GM19023 (cell line): ENCODE data around the gene KRTAP10-11.
"Not testable (repeated sequence)": the region's sequence is repeated elsewhere in the genome, so short reads cannot be mapped to it uniquely, and the experiment has no call there.

ENCODE experiments used
- ATAC-seq: cut with Tn5 transposase; IDR thresholded peaks from one replicate; pipeline ENCODE4 v1.9.1; 2021; ENCODE audit warnings: mild to moderate bottlenecking, moderate library complexity; ENCODE audit not compliant: unreplicated experiment

Gene KRTAP10-11

DNA sequence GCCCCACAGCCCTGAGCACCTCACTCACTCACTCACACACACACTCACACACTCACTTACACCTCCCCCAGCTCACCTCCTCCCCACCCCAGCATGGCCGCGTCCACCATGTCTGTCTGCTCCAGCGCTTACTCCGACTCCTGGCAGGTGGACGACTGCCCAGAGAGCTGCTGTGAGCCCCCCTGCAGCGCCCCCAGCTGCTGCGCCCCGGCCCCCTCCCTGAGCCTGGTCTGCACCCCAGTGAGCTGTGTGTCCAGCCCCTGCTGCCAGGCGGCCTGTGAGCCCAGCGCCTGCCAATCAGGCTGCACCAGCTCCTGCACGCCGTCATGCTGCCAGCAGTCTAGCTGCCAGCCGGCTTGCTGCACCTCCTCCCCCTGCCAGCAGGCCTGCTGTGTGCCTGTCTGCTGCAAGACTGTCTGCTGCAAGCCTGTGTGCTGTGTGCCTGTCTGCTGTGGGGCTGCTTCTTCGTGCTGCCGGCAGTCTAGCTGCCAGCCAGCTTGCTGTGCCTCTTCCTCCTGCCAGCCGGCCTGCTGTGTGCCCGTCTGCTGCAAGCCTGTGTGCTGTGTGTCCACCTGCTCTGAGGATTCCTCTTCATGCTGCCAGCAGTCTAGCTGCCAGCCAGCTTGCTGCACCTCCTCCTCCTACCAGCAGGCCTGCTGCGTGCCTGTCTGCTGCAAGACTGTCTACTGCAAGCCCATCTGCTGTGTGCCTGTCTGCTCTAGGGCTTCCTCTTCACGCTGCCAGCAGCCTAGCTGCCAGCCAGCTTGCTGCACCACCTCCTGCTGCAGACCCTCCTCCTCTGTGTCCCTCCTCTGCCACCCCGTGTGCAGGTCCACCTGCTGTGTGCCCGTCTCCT, at the start of gene KRTAP10-11:
Gene KRTAP10-11 (plus strand): TSS at position 49 of the 856 bp plus-strand sequence. CDS start 45 bp downstream, at position 94.
- ATAC-seq: not testable (repeated sequence)

- ATAC-seq: no peak
Measured at GRCh38 chr21:44598061-44598460, 48.2 kb upstream of the KRTAP10-11 start.

DNA sequence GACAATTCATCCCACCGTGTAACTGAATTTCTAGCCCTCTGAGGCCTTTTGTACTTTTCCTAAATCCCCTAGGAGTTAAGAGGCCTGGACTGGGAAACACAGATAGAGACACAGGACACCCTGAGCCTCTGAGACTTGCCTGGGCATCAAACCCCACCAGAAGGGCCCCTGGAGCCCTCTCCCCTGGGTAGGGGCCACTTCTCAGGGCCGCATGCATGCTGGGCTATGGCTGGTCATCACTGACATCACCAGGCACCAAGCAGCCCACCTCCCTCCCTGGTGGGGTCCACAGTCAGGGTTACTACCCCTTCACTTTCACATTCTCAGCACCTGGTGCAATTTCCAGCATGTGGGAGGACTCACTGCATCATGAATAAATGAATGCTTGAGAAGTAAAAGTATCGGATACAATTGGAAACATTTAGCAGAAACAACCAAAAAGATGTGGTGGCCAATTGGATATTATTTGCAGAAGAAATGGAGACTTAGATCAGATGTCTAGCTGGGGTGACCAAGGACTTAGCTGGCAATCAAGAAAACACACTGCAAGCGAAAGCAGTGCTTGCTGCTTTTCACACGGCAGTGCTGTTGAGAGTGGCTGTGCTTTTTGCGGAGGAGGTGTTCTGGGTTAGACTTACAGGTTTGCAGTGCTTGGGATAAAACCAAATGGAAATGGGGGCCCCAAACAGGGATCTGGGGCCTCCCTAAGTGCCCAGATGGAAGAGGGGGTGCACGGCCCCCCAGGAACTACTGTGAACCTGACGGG, 46.8 kb upstream of the KRTAP10-11 start:
- ATAC-seq: no peak

DNA sequence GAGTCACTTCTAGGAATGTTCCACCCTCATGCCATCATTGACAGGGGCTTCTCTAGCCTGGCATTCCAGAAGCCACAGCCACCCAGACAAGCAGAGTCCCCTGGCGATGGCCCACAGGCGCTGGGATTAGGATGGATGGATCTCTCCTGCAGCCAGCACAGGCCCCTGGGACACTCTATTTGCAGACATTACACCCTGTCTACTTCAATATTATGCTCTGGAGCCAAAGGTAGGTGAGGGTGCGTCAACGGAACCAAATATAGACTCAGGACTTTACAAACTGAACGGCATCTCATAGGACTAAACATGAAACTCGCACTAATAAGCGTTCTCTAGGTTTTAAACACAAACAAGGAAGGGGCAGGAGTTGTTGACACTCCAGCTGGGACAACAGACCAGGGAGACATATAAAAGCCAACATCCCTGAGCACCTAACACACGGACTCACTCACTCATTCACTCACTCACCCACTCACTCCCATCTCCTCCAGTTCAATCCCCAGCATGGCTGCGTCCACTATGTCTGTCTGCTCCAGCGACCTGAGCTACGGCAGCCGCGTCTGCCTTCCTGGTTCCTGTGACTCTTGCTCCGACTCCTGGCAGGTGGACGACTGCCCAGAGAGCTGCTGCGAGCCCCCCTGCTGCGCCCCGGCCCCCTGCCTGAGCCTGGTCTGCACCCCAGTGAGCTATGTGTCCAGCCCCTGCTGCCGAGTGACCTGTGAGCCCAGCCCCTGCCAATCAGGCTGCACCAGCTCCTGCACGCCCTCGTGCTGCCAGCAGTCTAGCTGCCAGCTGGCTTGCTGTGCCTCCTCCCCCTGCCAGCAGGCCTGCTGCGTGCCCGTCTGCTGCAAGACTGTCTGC, 45.9 kb upstream of the KRTAP10-11 start, which contains the start of gene KRTAP10-7:
Gene KRTAP10-7 (plus strand): TSS at position 480 of the 861 bp plus-strand sequence. CDS start 25 bp downstream, at position 505.
- ATAC-seq: not testable (repeated sequence)

- not testable (repeated sequence) for ATAC-seq
Measured at GRCh38 chr21:44601091-44601490, 45.1 kb upstream of the KRTAP10-11 start.

- no peak for ATAC-seq
Measured at GRCh38 chr21:44601596-44602462, 44.4 kb upstream of the KRTAP10-11 start.

GRCh38 chr21:44602463-44602850, 43.8 kb upstream of the KRTAP10-11 start:
- ATAC-seq: no peak

DNA sequence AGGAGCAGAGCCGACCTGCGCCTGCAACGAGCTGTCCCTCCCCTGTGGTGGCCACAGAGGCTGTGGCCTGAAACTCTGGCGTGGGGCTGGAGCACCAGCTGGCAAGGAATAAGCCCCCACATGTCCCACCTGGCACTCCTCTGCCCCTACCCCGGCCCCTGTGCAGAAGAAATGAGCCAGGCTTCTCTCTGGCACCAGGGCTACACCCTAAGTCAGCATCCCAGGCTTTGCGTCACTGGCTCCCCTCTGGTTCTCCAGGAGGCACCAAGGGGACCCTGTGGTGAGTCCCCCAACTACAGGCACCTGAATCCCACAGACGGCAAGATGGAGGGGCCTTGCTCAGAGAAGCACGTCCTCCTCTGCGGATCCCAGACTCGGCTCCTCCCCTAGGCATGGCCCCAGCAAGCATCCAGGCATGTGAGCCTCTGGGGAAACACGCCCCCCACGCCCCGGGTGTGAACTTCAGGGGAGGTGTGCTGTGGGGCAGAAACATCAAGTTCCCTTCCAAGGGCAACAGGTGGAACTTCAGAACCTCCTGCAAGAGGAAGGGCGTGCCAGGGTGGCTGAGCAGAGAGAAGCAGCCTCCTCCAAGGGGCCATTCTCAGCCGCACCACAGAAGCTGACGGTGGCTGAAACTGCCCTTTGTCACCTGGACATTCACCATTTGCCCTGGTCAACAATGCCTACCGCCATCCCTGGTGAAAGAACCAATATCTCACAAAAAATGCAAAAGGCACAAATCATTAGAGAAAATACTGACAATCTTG, 42.9 kb upstream of the KRTAP10-11 start:
- no peak for ATAC-seq

- no peak for ATAC-seq
Measured at GRCh38 chr21:44603911-44604310, 42.3 kb upstream of the KRTAP10-11 start.

- ATAC-seq: no peak
Measured at GRCh38 chr21:44606495-44606894, 39.7 kb upstream of the KRTAP10-11 start.

- no peak for ATAC-seq
Measured at GRCh38 chr21:44609193-44609592, 37.0 kb upstream of the KRTAP10-11 start.

DNA sequence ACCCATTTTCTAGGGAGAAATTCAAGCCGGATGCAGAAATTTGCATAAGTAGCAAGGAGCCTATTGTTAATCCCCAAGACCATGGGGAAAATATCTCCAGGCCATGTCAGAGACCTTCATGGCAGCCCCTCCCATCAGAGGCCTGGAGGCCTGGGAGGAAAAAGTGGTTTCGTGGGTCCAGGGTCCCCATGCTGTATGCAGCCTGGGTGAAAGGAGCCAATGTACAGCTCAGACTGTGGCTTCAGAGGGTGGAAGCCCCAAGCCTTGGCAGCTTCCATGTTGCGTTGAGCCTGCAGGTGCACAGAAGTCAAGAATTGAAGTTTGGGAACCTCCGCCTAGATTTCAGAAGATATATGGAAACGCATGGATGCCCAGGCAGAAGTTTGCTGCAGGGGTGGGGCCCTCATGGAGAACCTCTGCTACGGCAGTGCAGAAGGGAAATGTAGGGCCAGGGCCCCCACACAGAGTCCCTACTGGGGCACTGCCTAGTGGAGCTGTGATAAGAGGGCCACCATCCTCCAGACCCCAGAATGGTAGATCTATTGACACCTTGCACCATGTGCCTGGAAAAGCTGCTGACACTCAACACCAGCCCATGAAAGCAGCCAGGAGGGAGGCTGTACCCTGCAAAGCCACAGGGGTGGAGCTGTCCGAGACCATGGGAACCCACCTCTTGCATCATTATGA, 35.9 kb upstream of the KRTAP10-11 start:
- ATAC-seq: not testable (repeated sequence)

DNA sequence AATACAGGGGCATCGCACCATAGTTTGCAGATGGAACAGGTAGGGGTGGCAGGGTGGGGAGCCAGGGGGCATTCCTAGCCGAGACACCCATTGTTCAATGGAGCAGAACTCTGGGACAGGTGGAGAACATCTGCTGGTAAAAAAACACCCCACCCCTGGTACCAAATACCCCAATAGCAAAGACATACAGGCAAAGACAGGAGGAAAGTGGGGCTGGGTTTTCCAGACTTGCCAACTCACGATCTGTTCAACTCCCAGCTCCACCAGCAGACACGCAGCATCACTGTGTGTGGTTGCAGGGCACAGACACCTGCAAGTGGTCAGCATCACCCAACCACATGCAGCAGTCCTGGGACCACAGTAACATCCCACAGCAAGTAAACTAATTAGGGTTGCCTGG, 34.7 kb upstream of the KRTAP10-11 start:
- no peak for ATAC-seq

DNA sequence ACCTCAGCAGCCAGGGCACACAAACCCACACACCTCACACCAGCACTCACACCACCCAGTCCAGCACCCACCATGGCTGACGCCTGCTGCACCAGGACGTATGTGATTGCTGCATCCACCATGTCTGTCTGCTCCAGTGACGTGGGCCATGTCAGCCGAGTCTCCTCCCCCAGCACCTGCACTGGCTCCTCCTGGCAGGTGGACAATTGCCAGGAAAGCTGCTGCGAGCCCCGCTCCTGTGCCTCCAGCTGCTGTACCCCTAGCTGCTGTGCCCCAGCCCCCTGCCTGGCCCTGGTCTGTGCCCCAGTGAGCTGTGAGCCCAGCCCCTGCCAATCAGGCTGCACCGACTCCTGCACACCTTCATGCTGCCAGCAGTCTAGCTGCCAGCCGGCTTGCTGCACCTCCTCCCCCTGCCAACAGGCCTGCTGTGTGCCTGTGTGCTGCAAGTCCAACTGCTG, 34.2 kb upstream of the KRTAP10-11 start, which contains the start of gene KRTAP10-8:
Gene KRTAP10-8 (plus strand): TSS at position 51 of the 458 bp plus-strand sequence. CDS start 22 bp downstream, at position 73.
- no peak for ATAC-seq

DNA sequence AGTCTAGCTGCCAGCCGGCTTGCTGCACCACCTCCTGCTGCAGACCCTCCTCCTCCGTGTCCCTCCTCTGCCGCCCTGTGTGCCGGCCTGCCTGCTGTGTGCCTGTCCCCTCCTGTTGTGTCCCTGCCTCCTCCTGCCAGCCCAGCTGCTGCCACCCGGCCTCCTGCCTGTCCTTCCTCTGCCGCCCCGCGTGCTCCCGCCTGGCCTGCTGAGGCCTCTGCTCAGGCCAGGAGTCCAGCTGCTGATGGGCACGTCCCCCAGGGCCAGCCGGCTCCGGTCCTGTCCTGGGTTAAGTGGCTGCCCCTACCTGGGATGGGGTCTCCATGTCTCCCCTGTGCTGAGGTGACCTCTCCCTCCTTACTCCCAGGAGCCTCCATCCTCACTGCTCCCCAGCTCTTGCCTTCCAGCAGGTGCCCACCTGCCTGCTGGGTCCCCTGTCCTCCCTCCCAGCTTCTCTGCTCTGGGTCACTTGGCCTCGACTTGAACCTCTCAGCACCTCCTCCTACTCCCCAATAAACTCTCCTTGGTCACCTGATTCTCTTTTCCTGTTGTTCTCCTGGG, 33.5 kb upstream of the KRTAP10-11 start:
- no peak for ATAC-seq

- ATAC-seq: no peak
Measured at GRCh38 chr21:44613386-44614155, 32.6 kb upstream of the KRTAP10-11 start.

DNA sequence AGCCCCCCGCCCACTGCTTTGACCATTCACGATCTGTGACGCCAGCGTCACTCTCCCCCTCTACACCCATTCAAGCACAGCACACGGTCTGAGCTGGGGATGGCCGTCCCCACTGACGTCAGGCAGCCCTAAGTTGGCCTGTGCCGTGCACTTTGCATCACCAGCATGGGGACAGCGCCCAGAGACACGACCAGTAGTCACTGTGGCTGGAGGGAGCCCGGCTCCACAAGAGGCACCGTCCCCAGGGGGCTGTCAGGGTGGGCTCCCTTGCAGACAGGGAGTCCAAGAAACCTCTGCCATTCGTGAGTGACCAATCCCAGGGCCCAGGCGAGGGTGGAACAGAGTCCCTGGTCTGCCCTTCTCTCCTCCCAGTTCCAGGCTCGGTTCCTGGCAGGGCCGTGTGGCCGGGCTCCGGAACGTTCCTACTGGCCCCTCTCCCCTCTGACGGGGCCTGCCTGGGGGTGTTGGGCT, 32.0 kb upstream of the KRTAP10-11 start:
- no peak for ATAC-seq
